NCI-H1105 treated with DMSO at 0.1 percent for 48 hours (cell line): Measurements from ENCODE around the gene CTXND2.
A peak's percentile ranks its signal among the peaks of the same experiment; 100 is the strongest.
"Not testable (repeated sequence)": the region's sequence is repeated elsewhere in the genome, so short reads cannot be mapped to it uniquely, and the experiment has no call there.

Experiments used
- DNase-seq: peaks from one replicate; lab custom pipeline; 2025; lab: John Stamatoyannopoulos, UW

CTXND2 gene

DNA sequence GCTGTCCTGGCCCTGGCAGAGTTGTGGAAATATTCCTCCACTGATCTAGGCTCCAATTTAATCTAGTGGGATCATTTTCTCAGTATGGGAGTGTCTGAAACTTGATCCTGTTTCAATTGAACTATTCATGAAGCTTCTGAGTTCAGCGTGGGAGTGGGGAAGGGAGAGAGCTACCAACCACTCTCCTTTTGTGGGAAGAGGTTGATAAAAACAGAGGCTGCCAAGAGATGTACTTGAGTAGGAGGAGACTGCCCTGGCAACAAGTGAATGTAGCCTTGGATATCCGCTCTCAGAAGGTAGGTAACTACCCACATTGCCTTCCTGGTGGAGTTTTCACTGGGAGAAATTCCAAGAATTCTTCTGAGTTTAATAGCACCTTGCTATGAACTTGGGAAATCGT, at the start of gene CTXND2:
CTXND2 (plus strand) TSS at position 119 of the 400 bp plus-strand sequence. CDS start 25,179 bp downstream, outside the sequence.
- DNase-seq, result no peak

DNA sequence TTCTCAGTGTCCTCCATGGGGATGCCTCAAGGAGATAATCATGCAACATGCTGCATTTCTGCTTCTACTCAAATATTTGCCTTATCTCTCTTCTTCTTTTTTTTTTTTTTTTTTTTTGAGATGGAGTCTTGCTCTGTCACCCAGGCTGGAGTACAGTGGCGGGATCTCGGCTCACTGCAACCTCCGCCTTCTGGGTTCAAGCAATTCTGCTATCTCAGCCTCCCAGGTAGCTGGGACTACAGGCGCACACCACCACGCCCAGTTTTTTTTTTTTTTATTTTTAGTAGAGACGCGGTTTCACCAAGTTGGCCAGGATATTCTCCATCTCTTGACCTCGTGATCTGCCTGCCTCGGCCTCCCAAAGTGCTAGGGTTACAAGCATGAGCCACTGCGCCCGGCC, 46.1 kb upstream of the CTXND2 start:
- not testable (repeated sequence) for DNase-seq

DNA sequence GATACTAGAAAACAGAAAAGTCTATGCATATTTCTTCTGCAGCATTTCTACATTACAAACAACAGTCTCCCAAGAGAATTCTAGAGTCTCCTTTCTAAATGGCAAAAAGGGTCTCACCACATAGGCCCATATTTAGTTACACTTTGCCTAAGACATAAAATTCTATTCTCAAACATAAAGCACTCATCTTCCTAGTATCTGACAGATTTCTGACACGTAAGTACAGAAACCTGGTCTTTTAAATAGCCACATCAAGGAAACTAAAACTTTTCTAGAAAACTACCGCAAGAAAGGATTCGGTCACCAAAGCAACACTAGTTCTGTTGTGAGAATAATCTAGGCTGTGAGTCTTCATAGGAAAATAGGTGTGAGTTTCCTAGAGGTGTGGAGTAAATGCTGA, 45.3 kb upstream of the CTXND2 start:
- DNase-seq, result no peak

DNA sequence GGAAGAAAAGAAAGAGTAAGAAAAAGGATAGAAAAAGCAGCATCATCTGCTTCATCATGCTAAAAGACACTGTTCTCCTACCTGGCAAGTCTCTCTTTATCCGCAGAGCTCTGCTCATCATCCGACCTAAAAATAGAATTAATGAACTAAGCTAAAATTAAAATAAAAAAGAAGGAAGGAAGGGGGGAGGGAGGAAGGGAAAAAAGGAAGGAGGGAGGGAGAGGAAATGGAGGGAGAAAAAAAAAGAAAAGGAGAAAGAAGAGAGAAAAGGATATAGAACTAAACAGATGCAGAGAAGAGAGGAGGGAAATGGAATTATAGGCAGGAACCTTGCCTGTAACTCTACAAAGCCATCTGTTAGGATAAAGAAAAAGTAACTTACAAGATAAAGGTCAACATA, 44.6 kb upstream of the CTXND2 start:
- DNase-seq, result no peak

DNA sequence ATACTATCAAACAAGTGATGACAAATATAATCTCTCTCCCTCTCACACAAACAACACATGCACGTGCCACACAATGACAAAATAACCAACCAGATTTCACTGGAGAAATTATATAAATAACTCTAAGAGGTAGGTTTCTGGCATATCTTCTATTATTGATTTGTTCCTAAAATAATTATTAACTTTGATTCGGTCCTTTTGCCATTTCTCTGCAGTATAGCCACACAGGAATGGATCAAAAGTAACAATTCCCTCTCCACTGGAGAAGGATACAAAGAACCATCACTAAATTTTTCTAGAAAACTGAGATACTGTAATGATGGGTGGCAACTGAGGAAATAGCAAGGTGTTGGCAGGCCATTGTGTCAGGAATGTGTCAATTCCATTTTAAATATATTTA, 44.0 kb upstream of the CTXND2 start:
- no peak for DNase-seq

DNA sequence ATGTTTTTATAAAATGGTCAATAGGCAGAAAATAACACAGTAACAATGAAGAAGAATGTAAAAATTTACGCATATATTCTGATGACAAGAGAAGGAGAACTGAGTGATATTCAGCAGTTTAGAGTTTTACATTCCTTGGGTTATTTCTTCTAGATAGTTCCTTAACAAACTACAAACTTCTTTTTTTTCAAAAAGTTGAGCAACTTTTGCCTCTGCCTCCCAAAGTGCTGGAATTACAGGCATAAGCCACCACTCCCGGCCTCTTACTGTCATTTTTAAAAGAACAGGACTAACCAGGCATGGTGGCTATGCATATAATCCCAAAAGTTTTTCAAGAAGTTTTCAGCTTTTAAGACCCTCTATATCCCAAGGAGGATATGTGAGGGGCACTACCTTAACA, 43.5 kb upstream of the CTXND2 start:
- no peak for DNase-seq

DNA sequence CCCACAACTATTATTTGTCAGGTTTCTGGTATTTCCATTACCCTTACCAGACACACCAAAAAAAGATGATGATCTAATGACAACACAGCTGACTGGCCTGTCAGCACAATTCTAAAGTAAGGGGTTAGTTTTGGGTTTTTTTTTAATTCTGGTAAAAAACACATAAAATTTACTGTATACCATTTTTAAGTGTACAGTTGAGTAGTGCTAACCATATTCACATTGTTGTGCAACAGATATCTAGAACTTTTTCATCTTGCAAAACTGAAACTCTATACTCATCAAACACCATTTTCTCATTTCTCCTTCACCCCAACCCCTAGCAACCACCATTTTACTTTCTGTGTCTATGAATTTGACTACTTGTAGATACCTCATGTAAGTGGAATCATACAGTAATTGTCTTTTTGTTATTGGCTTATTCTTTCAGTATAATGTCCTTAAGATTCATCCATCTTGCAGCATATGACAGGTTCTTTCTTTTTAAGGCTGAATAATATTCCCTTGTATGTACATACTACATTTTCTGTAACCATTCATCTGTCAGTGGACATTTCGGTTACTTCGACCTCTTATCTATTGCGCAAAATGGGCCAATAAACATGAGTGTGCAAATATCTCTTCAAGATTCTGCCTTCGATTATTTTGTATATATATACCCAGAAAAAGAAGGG, 40.3 kb upstream of the CTXND2 start:
- DNase-seq, result no peak

DNA sequence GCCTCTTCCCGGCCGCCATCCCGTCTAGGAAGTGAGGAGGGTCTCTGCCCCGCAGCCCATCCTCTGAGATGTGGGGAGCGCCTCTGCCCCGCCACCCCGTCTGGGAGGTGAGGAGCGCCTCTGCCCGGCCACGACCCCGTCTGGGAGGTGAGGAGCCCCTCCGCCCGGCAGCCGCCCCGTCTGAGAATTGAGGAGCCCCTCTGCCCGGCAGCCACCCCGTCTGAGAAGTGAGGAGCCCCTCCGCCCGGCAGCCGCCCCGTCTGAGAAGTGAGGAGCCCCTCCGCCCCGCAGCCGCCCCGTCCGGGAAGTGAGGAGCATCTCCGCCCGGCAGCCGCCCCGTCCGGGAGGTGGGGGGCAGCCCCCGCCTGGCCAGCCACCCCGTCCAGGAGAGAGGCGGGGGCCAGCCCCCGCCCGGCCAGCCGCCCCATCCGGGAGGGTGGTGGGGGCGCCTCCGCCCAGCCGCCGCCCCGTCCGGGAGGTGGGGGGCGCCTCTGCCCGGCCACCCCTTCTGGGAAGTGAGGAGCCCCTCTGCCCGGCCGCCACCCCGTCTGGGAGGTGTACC, 36.1 kb upstream of the CTXND2 start:
- DNase-seq, result not testable (repeated sequence)

DNA sequence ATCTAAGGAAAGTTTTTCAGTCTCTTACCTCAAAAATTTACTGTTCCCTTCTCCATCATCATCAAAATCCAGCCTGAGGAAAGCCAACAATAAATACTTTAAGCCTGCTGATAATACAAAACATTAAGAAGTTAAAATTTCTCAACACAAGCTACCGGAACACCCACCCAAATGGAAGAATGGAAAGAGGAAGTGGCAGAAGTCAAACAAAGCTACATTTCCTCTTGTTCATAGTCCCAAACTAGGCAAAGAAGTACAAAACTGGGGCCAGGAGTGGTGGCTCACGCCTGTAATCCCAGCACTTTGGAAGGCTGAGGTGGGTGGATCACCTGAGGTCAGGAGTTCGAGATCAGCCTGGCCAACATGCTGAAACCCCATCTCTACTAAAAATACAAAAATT, 34.2 kb upstream of the CTXND2 start:
- not testable (repeated sequence) for DNase-seq

DNA sequence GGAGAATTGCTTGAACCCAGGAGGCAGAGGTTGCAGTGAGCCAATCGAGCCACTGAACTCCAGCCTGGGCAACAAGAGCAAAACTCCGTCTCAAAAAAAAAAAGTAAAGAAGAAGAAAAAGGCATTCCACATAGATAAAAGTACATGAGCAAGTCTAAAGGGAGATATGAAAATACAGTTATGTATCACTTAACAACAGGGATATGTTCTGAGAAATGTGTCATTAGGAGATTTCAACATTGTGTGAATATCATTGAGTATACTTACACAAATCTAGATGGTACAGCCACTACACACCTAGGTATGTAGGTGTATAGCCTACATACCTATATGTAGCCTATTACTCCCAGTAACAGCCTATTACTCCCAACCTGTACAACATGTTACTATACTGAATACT, 23.2 kb upstream of the CTXND2 start:
- no peak for DNase-seq

DNA sequence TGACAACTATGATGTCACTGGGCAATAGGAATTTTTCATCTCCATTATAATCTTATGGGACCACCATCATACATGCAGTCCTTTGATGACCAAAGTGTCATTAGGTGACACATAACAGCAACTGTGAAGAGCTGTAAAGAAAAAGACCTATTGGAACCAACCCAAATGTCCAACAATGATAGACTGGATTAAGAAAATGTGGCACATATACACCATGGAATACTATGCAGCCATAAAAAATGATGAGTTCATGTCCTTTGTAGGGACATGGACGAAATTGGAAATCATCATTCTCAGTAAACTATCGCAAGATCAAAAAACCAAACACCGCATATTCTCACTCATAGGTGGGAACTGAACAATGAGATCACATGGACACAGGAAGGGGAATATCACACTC, 22.7 kb upstream of the CTXND2 start:
- DNase-seq, result not testable (repeated sequence)

DNA sequence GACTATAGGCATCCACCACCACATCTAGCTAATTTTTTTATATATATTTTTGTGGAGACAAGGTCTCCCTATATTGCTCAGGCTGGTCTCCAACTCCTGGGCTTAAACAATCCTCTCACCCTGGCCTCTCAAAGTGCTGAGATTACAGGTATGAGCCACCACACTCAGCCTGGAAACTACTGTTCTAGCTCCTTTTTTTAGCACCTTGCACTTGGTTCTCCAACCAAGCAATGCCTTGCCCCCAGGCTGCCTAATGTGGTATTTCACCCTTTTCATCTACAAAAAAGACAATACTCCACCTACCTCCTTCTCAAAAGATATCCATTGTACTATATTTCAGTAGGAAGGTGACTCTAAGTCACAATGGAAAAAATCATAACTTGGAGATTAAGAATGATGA, 17.3 kb upstream of the CTXND2 start:
- DNase-seq, result no peak

DNA sequence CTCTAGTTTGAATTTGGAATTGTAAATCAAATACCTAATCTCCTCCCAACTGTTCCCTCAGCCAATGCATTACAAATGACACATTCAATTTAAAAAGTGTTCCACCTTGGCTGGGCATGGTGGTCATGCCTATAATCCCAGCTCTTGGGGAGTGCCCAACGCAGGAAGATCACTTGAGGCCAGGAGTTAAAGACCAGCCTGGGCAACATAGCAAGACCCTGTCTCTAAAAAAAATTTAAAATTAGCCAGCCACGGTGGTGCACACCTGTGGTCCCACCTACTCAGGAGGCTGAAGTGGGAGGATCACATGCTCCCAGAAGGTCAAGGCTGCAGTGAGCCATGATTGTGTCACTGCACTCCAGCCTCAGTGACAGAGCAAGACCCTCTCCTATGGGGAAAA, 14.4 kb upstream of the CTXND2 start:
- DNase-seq, result no peak

DNA sequence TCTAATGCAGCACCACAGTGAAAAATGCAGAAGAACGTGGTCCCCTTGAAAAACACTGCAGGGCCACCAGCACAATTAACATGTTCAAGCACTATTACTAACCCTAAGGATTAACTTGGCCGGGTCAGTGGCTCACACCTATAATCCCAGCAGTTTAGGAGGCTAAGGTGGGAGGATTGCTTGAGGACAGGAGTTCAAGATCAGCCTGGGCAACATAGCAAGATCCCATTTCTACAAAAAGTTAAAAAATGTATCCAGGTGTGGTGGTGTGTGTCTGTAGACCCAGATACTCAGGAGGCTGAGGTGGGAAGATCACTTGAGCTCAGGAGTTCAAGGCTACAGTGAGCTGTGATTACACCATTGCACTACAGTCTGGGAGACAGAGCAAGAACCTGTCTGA, 13.4 kb upstream of the CTXND2 start:
- DNase-seq, result no peak

DNA sequence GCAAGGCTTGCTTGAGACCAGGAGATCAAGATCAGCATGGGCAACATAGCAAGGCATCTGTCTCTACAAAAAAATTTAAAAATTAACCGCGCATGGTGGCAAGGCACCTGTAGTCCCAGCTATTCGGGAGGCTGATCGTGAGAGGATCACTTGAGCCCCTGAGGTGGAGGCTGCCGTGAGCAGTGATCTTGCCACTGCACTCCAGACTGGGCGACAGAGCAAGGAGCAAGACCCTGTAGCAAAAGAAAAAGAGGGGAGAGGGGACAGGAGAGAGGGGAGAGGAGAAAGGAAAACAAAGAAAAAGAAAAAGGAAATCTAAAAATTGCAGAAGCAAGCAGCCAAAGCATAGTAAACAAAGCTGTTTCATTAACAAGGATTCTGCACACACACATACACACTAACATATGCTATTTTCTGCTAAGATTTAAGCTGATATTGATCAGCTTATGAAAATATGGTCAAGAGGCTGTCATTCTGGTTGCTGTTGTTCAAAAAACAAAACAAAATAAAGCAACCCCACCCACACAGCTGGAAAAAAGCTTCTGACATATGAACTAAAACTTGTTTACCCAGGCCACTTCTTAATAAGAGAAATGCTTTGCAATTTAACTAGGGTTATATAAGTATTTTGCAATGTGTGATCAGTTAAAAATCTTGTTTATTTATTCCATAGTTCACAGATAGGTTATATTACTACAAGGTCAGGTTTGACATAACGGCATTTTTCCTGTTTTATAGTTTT, 12.3 kb upstream of the CTXND2 start:
- DNase-seq, result no peak

DNA sequence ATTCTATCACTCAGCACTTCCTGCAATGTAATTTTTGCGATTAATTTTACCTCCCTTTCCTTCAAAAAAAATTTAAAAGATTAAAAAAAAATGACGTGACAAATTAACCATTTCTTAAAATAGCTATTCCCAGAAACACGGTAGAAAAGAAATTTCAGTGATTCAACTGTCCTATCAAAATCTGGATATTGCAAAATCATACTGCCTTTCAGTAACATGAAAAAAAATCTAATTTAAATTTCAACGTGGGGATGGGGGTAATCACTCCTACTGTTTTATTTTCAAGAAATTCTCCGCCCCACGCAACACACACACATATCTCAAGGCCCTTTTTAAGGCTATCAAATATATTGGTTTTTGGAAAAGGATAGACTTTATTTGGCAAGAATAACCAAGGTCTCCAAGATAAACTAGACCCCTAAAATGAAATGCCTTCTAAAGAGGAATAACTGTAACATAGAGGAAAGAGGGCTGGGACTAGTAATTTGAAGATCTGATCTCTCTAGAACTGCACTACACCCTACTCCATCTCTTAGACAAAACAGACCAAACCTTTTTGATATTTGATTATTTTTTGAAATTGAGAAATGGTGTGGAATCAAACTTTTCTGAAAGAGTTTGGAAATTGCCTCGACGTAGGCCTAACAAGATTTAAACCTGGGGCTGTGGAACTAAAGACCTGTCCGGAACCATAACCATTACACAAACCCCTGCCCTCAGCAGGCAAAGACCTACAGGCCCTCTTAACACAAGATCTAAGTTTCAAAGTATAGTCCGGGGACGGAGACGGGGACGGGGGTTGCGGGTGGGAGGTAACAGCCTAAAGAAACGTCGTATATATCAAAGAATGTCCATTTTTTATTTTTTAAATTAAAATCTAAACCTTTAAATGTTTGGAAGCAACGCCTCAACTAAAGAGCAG, 11.5 kb upstream of the CTXND2 start:
- DNase-seq, result no peak

DNA sequence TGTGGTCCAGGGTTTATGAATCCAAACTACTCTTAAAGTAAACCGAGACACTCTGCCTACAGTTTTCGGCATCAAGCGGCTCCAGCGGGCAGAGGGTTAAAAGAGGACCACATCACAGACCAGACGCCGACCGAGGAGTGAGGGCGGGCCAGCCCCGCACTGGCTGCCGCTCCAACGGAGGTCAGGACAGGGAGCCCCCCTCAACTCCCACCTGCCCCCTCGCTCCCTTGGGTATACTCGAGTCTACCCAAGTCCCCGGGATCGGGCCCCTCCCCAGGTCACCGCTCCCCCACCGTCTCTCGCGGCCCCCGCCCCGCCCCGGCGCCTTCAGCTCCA, 10.8 kb upstream of the CTXND2 start:
- DNase-seq, result peak; percentile 83

DNA sequence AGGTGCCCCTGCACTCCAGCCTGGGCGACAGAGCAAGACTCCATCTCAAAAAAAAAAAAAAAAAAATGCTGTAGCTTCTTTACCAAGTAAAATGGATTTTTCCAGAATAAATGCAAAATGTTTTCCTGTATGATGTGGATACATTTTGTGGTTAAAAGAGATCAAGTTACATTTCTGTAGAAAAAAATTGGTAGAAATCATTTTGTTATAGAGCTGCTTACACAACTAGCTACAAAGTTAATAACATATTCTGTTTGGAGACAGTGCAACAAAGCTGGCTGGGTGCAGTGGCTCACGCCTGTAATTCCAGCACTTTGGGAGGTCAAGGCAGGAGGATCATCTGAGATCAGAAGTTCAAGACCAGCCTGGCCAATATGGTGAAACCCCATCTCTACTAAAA, 8.0 kb upstream of the CTXND2 start:
- DNase-seq, result not testable (repeated sequence)

DNA sequence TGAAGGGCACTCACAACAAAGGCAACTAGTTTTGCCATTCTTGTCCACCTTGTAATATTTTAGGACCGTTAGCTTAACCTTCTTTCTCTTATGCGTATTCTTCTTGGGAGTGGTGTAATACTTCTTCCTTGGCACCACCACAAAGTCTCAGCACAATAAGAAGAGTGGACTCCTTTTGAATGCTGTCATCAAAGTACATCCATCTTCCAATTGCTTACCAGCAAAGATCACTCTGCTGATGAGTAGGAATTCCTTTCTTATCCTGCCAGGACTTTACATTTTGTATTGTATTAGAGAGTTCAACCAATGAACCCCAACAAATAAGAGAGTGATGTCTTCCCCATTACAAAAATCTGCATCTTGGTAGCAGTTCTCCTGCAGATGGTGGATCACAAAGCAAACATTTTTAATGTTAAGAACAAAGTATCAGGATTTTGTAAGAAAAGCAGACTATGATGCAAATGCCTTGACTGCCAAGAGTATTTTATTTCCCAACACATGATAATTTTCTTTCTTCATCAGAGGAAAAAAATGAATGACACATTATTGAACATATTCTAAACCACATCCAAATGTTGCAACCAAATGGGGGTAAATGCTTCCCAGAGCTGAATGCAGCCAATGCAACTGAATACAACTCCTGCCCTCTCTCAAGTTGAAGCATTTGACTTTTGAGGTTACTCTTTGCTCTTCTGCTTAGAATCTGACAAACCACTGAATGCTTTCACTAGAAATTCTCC, 5.4 kb upstream of the CTXND2 start:
- DNase-seq, result no peak

DNA sequence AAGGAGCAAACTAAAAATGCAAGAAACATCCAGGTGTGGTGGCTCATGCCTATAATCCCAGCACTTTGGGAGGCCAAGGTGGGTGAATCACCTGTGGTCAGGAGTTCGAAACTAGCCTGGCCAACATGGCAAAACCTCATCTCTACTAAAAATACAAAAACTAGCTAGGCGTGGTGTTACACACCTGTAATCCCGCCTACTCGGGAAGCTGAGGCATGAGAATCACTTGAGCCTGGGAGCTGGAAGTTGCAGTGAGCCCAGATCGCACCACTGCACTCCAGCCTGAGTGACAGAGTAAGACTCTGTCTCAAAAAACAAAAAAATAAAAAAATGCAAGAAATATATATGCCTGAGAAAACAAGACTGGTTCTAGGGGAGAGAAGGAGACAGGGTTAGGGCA, 3.8 kb upstream of the CTXND2 start:
- DNase-seq, result not testable (repeated sequence)

DNA sequence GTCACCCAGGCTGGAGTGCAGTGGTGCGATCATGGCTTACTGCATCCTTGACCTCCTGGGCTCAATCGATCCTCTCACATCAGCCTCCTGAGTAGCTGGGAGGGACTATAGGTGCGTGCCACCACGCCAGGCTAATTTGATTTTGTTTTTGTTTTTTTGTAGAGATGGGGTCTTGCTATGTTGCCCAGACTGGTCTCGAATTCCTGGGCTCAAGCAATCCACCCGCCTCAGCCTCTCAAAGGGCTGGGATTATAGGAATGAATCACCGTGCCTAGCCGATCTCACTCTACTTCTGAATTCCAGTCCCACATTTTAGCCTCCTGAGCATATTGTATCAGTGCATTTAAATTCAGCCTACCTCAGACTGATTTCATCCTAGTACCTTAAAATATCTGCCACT, 1.8 kb downstream of the CTXND2 start:
- DNase-seq, result no peak

DNA sequence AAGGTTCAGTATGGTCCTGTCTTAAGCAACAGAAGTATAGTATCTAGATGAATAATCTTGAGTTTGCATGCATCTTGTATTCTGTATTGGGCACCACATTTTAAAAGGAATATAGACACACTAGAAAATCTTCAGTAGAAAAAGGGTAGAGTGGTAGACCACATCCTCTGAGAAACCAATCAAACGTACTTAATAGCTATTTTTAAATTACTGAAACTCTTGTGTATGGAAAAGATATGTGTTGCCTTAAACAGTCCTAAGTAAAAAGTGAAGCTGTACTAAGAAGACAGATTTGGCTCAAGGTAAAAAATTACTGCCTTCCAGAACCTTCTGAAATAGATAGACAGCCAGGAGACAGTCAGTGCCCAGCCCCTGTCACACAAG, 3.1 kb downstream of the CTXND2 start:
- no peak for DNase-seq
